ENCODE measurements around the gene FSTL5.

FSTL5 gene

DNA sequence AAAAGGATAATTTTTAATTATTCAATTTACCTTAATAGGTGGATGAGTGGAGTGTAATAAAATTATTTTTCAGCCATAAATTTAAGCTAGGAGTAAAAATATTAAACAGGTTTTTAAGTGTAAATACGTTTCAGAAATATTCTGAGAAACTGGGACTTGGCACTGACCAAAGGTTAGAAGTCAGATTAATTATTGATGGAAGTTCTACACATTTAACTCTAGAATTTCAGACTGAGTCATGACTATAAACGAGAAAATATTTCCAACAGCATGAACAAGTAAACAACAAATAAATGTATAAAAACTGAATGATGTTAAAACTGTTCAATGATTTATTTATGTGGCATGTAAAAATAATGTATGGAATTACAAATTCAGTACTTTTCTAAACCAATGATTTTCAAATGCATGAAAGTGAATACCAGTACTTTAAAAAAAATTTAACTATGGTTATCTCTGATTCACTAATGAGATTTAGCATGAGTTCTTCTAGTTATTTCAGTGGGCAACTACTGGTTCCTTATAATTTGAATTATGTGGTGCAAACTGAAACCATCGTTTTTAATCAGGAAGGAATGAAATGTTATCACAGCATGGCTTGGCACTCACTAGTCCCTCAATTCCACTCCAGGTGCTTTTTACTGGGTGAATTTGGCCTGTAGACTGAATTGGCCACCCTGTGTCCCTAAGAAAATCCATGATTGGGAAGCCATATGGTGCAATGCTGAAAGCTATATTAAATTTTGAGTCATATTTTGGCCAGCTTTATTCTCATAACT is 244.2 kb downstream of the FSTL5 start:
- no peaks in the 10 kb centered on the region for H3K9me3 ChIP-seq (replicated peaks; ENCODE audit: insufficient read depth, low read length)
- no peaks in the 10 kb centered on the region for H3K79me2 ChIP-seq (ENCODE audit: low read length)
- H3K4me1 ChIP-seq (ENCODE audit: low read length): no peaks in the 10 kb centered on the region
- no peak overlapping the region for H3K4me2 ChIP-seq (ENCODE audit: low read depth, low read length)
- no peak overlapping the region for H2AFZ ChIP-seq (ENCODE audit: low read length)
- H3K27me3 ChIP-seq (replicated peaks; ENCODE audit: insufficient read depth, low read length): no peaks in the 10 kb centered on the region
- TF ChIP-seq EZH2phosphoT487 (IDR thresholded peaks at IDR 0.05; ENCODE audit: low read length) (no peak), CTCF (IDR thresholded peaks at IDR 0.05; ENCODE audit: low read length) (no peak), EZH2 (optimal IDR thresholded peaks at IDR 0.05; ENCODE audit: low read depth, low read length) (no peak)
- no peaks in the 10 kb centered on the region for H4K20me1 ChIP-seq (ENCODE audit: insufficient read depth, low read length)
- H3K27ac ChIP-seq (ENCODE audit: low read length): no peak overlapping the region
- H3K9ac ChIP-seq (ENCODE audit: low read length): no peak overlapping the region
- no peak for DNase-seq
- H3K4me3 ChIP-seq (ENCODE audit: low read length): no peak overlapping the region
- H3K36me3 ChIP-seq (replicated peaks; ENCODE audit: insufficient read depth, low read length): no peaks in the 10 kb centered on the region
- H3F3A ChIP-seq (ENCODE audit: insufficient read depth, low read length): no peaks in the 10 kb centered on the region
- no peaks in the 10 kb centered on the region for H3K9me2 ChIP-seq (replicated peaks; ENCODE audit: insufficient read depth, low read length)

GRCh38 chr4:161916035-161916434 is 247.8 kb downstream of the FSTL5 start:
- no peak overlapping the region for H2AFZ ChIP-seq (ENCODE audit: low read length)
- no peaks in the 10 kb centered on the region for H3K4me1 ChIP-seq (ENCODE audit: low read length)
- no peak overlapping the region for H3K4me2 ChIP-seq (ENCODE audit: low read depth, low read length)
- no peak for DNase-seq
- H3K9me2 ChIP-seq (replicated peaks; ENCODE audit: insufficient read depth, low read length): no peaks in the 10 kb centered on the region
- H3K27ac ChIP-seq (ENCODE audit: low read length): no peak overlapping the region
- no peaks in the 10 kb centered on the region for H4K20me1 ChIP-seq (ENCODE audit: insufficient read depth, low read length)
- no peaks in the 10 kb centered on the region for H3K36me3 ChIP-seq (replicated peaks; ENCODE audit: insufficient read depth, low read length)
- TF ChIP-seq CTCF (IDR thresholded peaks at IDR 0.05; ENCODE audit: low read length) (no peak), EZH2 (optimal IDR thresholded peaks at IDR 0.05; ENCODE audit: low read depth, low read length) (no peak), EZH2phosphoT487 (IDR thresholded peaks at IDR 0.05; ENCODE audit: low read length) (no peak)
- H3K27me3 ChIP-seq (replicated peaks; ENCODE audit: insufficient read depth, low read length): no peaks in the 10 kb centered on the region
- no peaks in the 10 kb centered on the region for H3F3A ChIP-seq (ENCODE audit: insufficient read depth, low read length)
- no peaks in the 10 kb centered on the region for H3K9me3 ChIP-seq (replicated peaks; ENCODE audit: insufficient read depth, low read length)
- no peak overlapping the region for H3K9ac ChIP-seq (ENCODE audit: low read length)
- H3K79me2 ChIP-seq (ENCODE audit: low read length): no peaks in the 10 kb centered on the region
- no peak overlapping the region for H3K4me3 ChIP-seq (ENCODE audit: low read length)

DNA sequence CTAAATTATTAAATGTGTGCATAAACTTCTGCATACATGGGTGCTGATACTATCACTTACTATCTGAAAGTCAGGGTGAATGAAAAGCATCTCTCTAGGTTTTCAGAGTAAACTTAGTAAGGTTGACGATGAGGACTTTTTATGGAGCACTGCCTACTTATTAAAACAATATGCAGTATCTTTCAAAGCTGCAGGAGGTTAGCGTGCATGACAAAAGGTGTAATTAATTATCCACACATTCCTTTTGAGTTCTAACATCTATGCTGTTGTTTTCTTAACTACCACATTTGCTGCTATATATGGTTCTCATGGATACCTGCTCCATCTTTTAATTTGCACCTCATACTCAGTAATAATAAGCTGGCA is 256.2 kb downstream of the FSTL5 start:
- Histone ChIP-seq H3K27ac (ENCODE audit: low read length) (no peak overlapping the region), H3K9me2 (replicated peaks; ENCODE audit: insufficient read depth, low read length) (no peaks in the 10 kb centered on the region), H3K4me2 (ENCODE audit: low read depth, low read length) (no peak overlapping the region), H3K9ac (ENCODE audit: low read length) (no peak overlapping the region), H3K27me3 (replicated peaks; ENCODE audit: insufficient read depth, low read length) (no peaks in the 10 kb centered on the region), H3K79me2 (ENCODE audit: low read length) (no peaks in the 10 kb centered on the region), H2AFZ (ENCODE audit: low read length) (no peak overlapping the region), H3K36me3 (replicated peaks; ENCODE audit: insufficient read depth, low read length) (no peaks in the 10 kb centered on the region), H3K4me3 (ENCODE audit: low read length) (no peak overlapping the region), H3K9me3 (replicated peaks; ENCODE audit: insufficient read depth, low read length) (no peaks in the 10 kb centered on the region), H3K4me1 (ENCODE audit: low read length) (no peaks in the 10 kb centered on the region), H4K20me1 (ENCODE audit: insufficient read depth, low read length) (no peaks in the 10 kb centered on the region), H3F3A (ENCODE audit: insufficient read depth, low read length) (no peaks in the 10 kb centered on the region)
- no peak for DNase-seq
- TF ChIP-seq EZH2phosphoT487 (IDR thresholded peaks at IDR 0.05; ENCODE audit: low read length): no peak
- no peak for TF ChIP-seq EZH2 (optimal IDR thresholded peaks at IDR 0.05; ENCODE audit: low read depth, low read length)
- TF ChIP-seq CTCF (IDR thresholded peaks at IDR 0.05; ENCODE audit: low read length): no peak
